Measurements from ENCODE around the gene MAST3. TPM values are rescaled to one million over a fixed set of nuclear protein-coding genes. Genes with fewer than 3 reads are reported as not detected.

MAST3 gene
- total and polyA plus RNA-seq, 2 of the 13 experiments (the other 11 are each of a cell fraction or from before 2014, with no cell fraction given): 4.1 to 4.6 TPM

- TF ChIP-seq ZC3H4 (CRISPR knock-in tag; IDR thresholded peaks at IDR 0.05; ENCODE audit: borderline replicate concordance) (no peak), SYNCRIP (IDR thresholded peaks at IDR 0.05; ENCODE audit: insufficient read depth, low read depth, low read length) (no peak), KAT7 (CRISPR knock-in tag; IDR thresholded peaks at IDR 0.05; ENCODE audit: borderline replicate concordance) (no peak), ZGPAT (CRISPR knock-in tag; IDR thresholded peaks at IDR 0.05) (peak; percentile 82), MED1 (CRISPR knock-in tag; IDR thresholded peaks at IDR 0.05) (peak; percentile 86), CAMTA2 (CRISPR knock-in tag; IDR thresholded peaks at IDR 0.05; ENCODE audit: borderline replicate concordance) (no peak), KLF9 (CRISPR knock-in tag; IDR thresholded peaks at IDR 0.05; ENCODE audit: low read depth) (no peak), ZNF563 (CRISPR knock-in tag; IDR thresholded peaks at IDR 0.05) (peak; percentile 62; the same call in 1 of the 2 replicates), SETDB1 (CRISPR knock-in tag; IDR thresholded peaks at IDR 0.05; ENCODE audit: borderline replicate concordance) (no peak), ZFX (CRISPR knock-in tag; IDR thresholded peaks at IDR 0.05; ENCODE audit: low read depth) (peak; percentile 73), HCFC1 (IDR thresholded peaks at IDR 0.05; ENCODE audit: low read depth, low read length) (no peak), ATAD3A (CRISPR knock-in tag; IDR thresholded peaks at IDR 0.05) (no peak), ZNF574 (CRISPR knock-in tag; IDR thresholded peaks at IDR 0.05) (peak; percentile 69; the same call in 1 of the 2 replicates), ZNF841 (CRISPR knock-in tag; IDR thresholded peaks at IDR 0.05; ENCODE audit: borderline replicate concordance) (no peak), MZF1 (CRISPR knock-in tag; IDR thresholded peaks at IDR 0.05; ENCODE audit: borderline replicate concordance) (no peak), ARHGAP35 (CRISPR knock-in tag; IDR thresholded peaks at IDR 0.05; ENCODE audit: borderline replicate concordance) (no peak), ZNF275 (CRISPR knock-in tag; IDR thresholded peaks at IDR 0.05; ENCODE audit: borderline replicate concordance) (no peak), ZNF543 (CRISPR knock-in tag; IDR thresholded peaks at IDR 0.05) (0 out of 2 replicates have a peak, but pooled peaks have one; percentile 40), ZNF546 (CRISPR knock-in tag; conservative IDR thresholded peaks at IDR 0.05) (no peak), ZNF430 (CRISPR knock-in tag; IDR thresholded peaks at IDR 0.05) (peak; percentile 48; the same call in 1 of the 2 replicates), ZNF503 (CRISPR knock-in tag; IDR thresholded peaks at IDR 0.05) (peak; percentile 80), ZNF605 (CRISPR knock-in tag; IDR thresholded peaks at IDR 0.05) (no peak), ZNF510 (CRISPR knock-in tag; IDR thresholded peaks at IDR 0.05; ENCODE audit: low read depth) (no peak)
These were observed 38.4 kb downstream of the MAST3 start (continued) for GRCh38 chr19:18135712-18136584.

Data from HepG2 (cell line).